ENCODE data around the gene TP53TG3B.
"Not testable (repeated sequence)": the region's sequence is repeated elsewhere in the genome, so short reads cannot be mapped to it uniquely, and the experiment has no call there.

TP53TG3B gene, protein sequence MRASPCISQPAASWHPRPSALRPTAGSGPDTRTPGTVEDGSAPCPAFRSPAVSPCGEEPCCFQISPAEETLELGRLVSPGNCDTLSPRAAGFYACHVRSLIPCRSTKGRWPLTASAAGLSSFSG

GRCh38 chr16:33360541-33360940 is at the start of gene TP53TG3B:
TSS of gene TP53TG3B (plus strand) at chr16:33360841. CDS start at chr16:33360909, 68 bp downstream.
- H3K4me1 ChIP-seq (ENCODE audit: low read depth, poor library complexity, severe bottlenecking); H4K20me1 ChIP-seq (ENCODE audit: insufficient read depth); H3K4me2 ChIP-seq; H3K79me2 ChIP-seq (ENCODE audit: insufficient read depth, low read depth); H3K4me3 ChIP-seq (IDR thresholded peaks at IDR 0.05; ENCODE audit: insufficient read depth, low read depth, low read length); H3K9ac ChIP-seq; H2AFZ ChIP-seq (ENCODE audit: low read depth); H3K27me3 ChIP-seq (ENCODE audit: insufficient read depth, low read depth); H3K27ac ChIP-seq; H3K36me3 ChIP-seq (ENCODE audit: insufficient read depth): not testable (repeated sequence)

- H3K4me2 ChIP-seq; H3K27me3 ChIP-seq (ENCODE audit: insufficient read depth, low read depth); H3K4me1 ChIP-seq (ENCODE audit: low read depth, poor library complexity, severe bottlenecking); H3K4me3 ChIP-seq (IDR thresholded peaks at IDR 0.05; ENCODE audit: insufficient read depth, low read depth, low read length); H3K9ac ChIP-seq; H3K79me2 ChIP-seq (ENCODE audit: insufficient read depth, low read depth); H3K27ac ChIP-seq; H3K36me3 ChIP-seq (ENCODE audit: insufficient read depth); H4K20me1 ChIP-seq (ENCODE audit: insufficient read depth); H2AFZ ChIP-seq (ENCODE audit: low read depth): not testable (repeated sequence)
Observed at GRCh38 chr16:33336226-33337012, 24.2 kb upstream of the TP53TG3B start.

- not testable (repeated sequence) for H3K4me2 ChIP-seq; H3K9ac ChIP-seq; H3K79me2 ChIP-seq (ENCODE audit: insufficient read depth, low read depth); H3K36me3 ChIP-seq (ENCODE audit: insufficient read depth); H3K4me3 ChIP-seq (IDR thresholded peaks at IDR 0.05; ENCODE audit: insufficient read depth, low read depth, low read length); H3K27me3 ChIP-seq (ENCODE audit: insufficient read depth, low read depth); H4K20me1 ChIP-seq (ENCODE audit: insufficient read depth); H3K4me1 ChIP-seq (ENCODE audit: low read depth, poor library complexity, severe bottlenecking); H3K27ac ChIP-seq; H2AFZ ChIP-seq (ENCODE audit: low read depth)
Observed at GRCh38 chr16:33337627-33338542, 22.8 kb upstream of the TP53TG3B start.

- not testable (repeated sequence) for H3K79me2 ChIP-seq (ENCODE audit: insufficient read depth, low read depth)
Observed at GRCh38 chr16:33338543-33338951, 22.1 kb upstream of the TP53TG3B start.

DNA sequence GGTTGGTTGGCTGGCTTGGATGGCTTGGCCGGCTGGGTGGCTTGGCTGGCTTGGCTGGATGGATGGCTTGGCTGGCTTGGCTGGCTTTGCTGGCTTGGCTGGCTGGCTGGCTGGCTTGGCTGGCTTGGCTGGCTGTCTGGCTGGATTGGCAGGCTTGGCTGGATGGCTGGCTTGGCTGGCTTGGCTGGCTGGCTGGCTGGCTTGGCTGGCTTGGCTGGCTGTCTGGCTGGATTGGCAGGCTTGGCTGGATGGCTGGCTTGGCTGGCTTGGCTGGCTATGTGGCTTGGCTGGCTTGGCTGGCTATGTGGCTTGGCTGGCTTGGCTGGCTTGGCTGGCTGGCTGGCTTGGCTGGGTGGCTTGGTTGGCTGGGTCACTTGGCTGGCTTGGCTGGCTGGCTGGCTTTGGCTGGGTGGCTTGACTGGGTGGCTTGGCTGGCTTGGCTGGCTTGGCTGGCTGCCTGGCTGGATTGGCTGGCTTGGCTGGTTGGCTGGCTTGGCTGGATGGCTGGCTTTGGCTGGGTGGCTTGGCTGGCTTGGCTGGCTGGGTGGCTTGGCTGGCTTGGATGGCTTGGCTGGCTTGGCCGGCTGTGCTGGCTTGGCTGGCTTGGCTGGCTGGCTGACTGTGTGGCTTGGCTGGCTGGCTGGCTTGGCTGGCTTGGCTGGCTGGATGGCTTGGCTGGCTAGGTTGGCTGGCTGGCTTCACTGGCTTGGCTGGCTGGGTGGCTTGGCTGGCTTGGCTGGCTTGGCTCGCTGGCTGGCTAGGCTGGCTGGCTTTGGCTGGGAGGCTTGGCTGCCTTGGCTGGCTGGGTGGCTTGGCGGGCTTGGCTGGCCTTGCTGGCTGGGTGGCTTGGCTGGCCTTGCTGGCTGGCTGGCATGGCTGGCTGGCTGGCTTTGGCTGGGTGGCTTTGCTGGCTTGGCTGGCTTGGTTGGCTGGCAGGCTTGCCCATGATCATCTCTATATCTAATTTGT is 21.3 kb upstream of the TP53TG3B start:
- H3K79me2 ChIP-seq (ENCODE audit: insufficient read depth, low read depth); H3K36me3 ChIP-seq (ENCODE audit: insufficient read depth); H2AFZ ChIP-seq (ENCODE audit: low read depth); H3K4me1 ChIP-seq (ENCODE audit: low read depth, poor library complexity, severe bottlenecking); H3K9ac ChIP-seq; H3K4me2 ChIP-seq; H3K27me3 ChIP-seq (ENCODE audit: insufficient read depth, low read depth); H4K20me1 ChIP-seq (ENCODE audit: insufficient read depth); H3K4me3 ChIP-seq (IDR thresholded peaks at IDR 0.05; ENCODE audit: insufficient read depth, low read depth, low read length); H3K27ac ChIP-seq: not testable (repeated sequence)

More at GRCh38 chr16:33338543-33338951, 22.1 kb upstream of the TP53TG3B start:
- H3K27ac ChIP-seq; H3K4me1 ChIP-seq (ENCODE audit: low read depth, poor library complexity, severe bottlenecking); H3K36me3 ChIP-seq (ENCODE audit: insufficient read depth); H3K4me3 ChIP-seq (IDR thresholded peaks at IDR 0.05; ENCODE audit: insufficient read depth, low read depth, low read length); H3K9ac ChIP-seq; H2AFZ ChIP-seq (ENCODE audit: low read depth); H3K4me2 ChIP-seq; H3K27me3 ChIP-seq (ENCODE audit: insufficient read depth, low read depth); H4K20me1 ChIP-seq (ENCODE audit: insufficient read depth): not testable (repeated sequence)

All from KMS-11 (cell line).